ENCODE data around the gene GLRX2. TPM values are rescaled to one million over a fixed set of nuclear protein-coding genes. Genes with fewer than 3 reads are reported as not detected.
"Not testable (repeated sequence)": the region's sequence is repeated elsewhere in the genome, so short reads cannot be mapped to it uniquely, and the experiment has no call there.

The GLRX2 gene
- total RNA-seq, 1 donor from 2014 or later, result 29.0 TPM

- peaks cover 43% of the 10 kb centered on the region for H3K4me1 Mint-ChIP-seq (ENCODE audit: low read depth)
- intact Hi-C loops (cut with micrococcal nuclease), result loop anchor here (10.0 kb wide), 1 partner anchor 576 kb away; no protein-coding TSS in a partner anchor
- DNase-seq (ENCODE audit: low spot score), result no peak
- H3K4me3 Mint-ChIP-seq (ENCODE audit: low read depth), result peak overlapping the region; percentile 99
- H3K9me3 Mint-ChIP-seq, result no peaks in the 10 kb centered on the region
- H3K36me3 Mint-ChIP-seq (ENCODE audit: low read depth), result peaks cover 22% of the 10 kb centered on the region
- H3K27me3 Mint-ChIP-seq (ENCODE audit: low read depth), result peaks cover 10% of the 10 kb centered on the region
- H3K27ac Mint-ChIP-seq, result peak overlapping the region; percentile 93
Measured at GRCh38 chr1:193120604-193121166, 15.5 kb upstream of the GLRX2 start.

GRCh38 chr1:193118803-193119730 is 13.9 kb upstream of the GLRX2 start:
- no peak for DNase-seq (ENCODE audit: low spot score)
- intact Hi-C loops (cut with micrococcal nuclease), result no loop called here

GRCh38 chr1:193118194-193118593 is 13.0 kb upstream of the GLRX2 start:
- H3K27ac Mint-ChIP-seq, result no peak overlapping the region
- H3K4me3 Mint-ChIP-seq (ENCODE audit: low read depth), result no peak overlapping the region
- intact Hi-C loops (cut with micrococcal nuclease), result no loop called here
- H3K9me3 Mint-ChIP-seq, result no peaks in the 10 kb centered on the region
- no peak for DNase-seq (ENCODE audit: low spot score)
- peaks cover 22% of the 10 kb centered on the region for H3K4me1 Mint-ChIP-seq (ENCODE audit: low read depth)
- H3K36me3 Mint-ChIP-seq (ENCODE audit: low read depth), result peaks cover 6% of the 10 kb centered on the region
- H3K27me3 Mint-ChIP-seq (ENCODE audit: low read depth), result peaks cover 10% of the 10 kb centered on the region

More at GRCh38 chr1:193118803-193119730, 13.9 kb upstream of the GLRX2 start:
- Mint-ChIP-seq H3K36me3 (ENCODE audit: low read depth) (peaks cover 13% of the 10 kb centered on the region), H3K27me3 (ENCODE audit: low read depth) (peaks cover 10% of the 10 kb centered on the region), H3K9me3 (no peaks in the 10 kb centered on the region), H3K4me1 (ENCODE audit: low read depth) (peaks cover 30% of the 10 kb centered on the region), H3K4me3 (ENCODE audit: low read depth) (no peak overlapping the region), H3K27ac (no peak overlapping the region)

GRCh38 chr1:193117167-193117566 is 12.0 kb upstream of the GLRX2 start:
- H3K9me3 Mint-ChIP-seq; H3K4me3 Mint-ChIP-seq (ENCODE audit: low read depth); H3K27me3 Mint-ChIP-seq (ENCODE audit: low read depth); H3K36me3 Mint-ChIP-seq (ENCODE audit: low read depth); DNase-seq (ENCODE audit: low spot score); intact Hi-C loops (cut with micrococcal nuclease); H3K27ac Mint-ChIP-seq: not testable (repeated sequence)
- peaks cover 17% of the 10 kb centered on the region for H3K4me1 Mint-ChIP-seq (ENCODE audit: low read depth)

- no peak overlapping the region for H3K4me3 Mint-ChIP-seq (ENCODE audit: low read depth)
Measured at GRCh38 chr1:193115629-193116227, 10.5 kb upstream of the GLRX2 start.

GRCh38 chr1:193114485-193115095 is 9.4 kb upstream of the GLRX2 start:
- intact Hi-C loops (cut with micrococcal nuclease), result no loop called here
- Mint-ChIP-seq H3K27me3 (ENCODE audit: low read depth) (peaks cover 8% of the 10 kb centered on the region), H3K9me3 (no peaks in the 10 kb centered on the region), H3K36me3 (ENCODE audit: low read depth) (no peaks in the 10 kb centered on the region), H3K4me3 (ENCODE audit: low read depth) (no peak overlapping the region), H3K4me1 (ENCODE audit: low read depth) (peaks cover 10% of the 10 kb centered on the region), H3K27ac (no peak overlapping the region)
- DNase-seq (ENCODE audit: low spot score), result no peak

More at GRCh38 chr1:193115629-193116227, 10.5 kb upstream of the GLRX2 start:
- Mint-ChIP-seq H3K27ac (no peak overlapping the region), H3K9me3 (no peaks in the 10 kb centered on the region), H3K4me1 (ENCODE audit: low read depth) (peaks cover 10% of the 10 kb centered on the region), H3K27me3 (ENCODE audit: low read depth) (peaks cover 12% of the 10 kb centered on the region), H3K36me3 (ENCODE audit: low read depth) (no peaks in the 10 kb centered on the region)
- intact Hi-C loops (cut with micrococcal nuclease), result no loop called here
- no peak for DNase-seq (ENCODE audit: low spot score)

GRCh38 chr1:193113992-193114332 is 8.7 kb upstream of the GLRX2 start:
- Mint-ChIP-seq H3K27ac (no peak overlapping the region), H3K9me3 (no peaks in the 10 kb centered on the region), H3K27me3 (ENCODE audit: low read depth) (peaks cover 6% of the 10 kb centered on the region), H3K36me3 (ENCODE audit: low read depth) (no peaks in the 10 kb centered on the region), H3K4me1 (ENCODE audit: low read depth) (peaks cover 5% of the 10 kb centered on the region), H3K4me3 (ENCODE audit: low read depth) (no peak overlapping the region)
- intact Hi-C loops (cut with micrococcal nuclease), result no loop called here
- DNase-seq (ENCODE audit: low spot score), result no peak

GRCh38 chr1:193113258-193113991 is 8.2 kb upstream of the GLRX2 start:
- Mint-ChIP-seq H3K27ac (no peak overlapping the region), H3K9me3 (no peaks in the 10 kb centered on the region), H3K27me3 (ENCODE audit: low read depth) (peaks cover 10% of the 10 kb centered on the region), H3K36me3 (ENCODE audit: low read depth) (no peaks in the 10 kb centered on the region), H3K4me1 (ENCODE audit: low read depth) (no peaks in the 10 kb centered on the region), H3K4me3 (ENCODE audit: low read depth) (no peak overlapping the region)
- no peak for DNase-seq (ENCODE audit: low spot score)
- intact Hi-C loops (cut with micrococcal nuclease), result no loop called here

- Mint-ChIP-seq H3K9me3 (no peaks in the 10 kb centered on the region), H3K4me3 (ENCODE audit: low read depth) (no peak overlapping the region), H3K4me1 (ENCODE audit: low read depth) (no peaks in the 10 kb centered on the region), H3K27me3 (ENCODE audit: low read depth) (peaks cover 9% of the 10 kb centered on the region), H3K27ac (no peak overlapping the region), H3K36me3 (ENCODE audit: low read depth) (no peaks in the 10 kb centered on the region)
- intact Hi-C loops (cut with micrococcal nuclease), result no loop called here
- no peak for DNase-seq (ENCODE audit: low spot score)
Measured at GRCh38 chr1:193111641-193112090, 6.5 kb upstream of the GLRX2 start.

- H3K9me3 Mint-ChIP-seq, result no peaks in the 10 kb centered on the region
- H3K4me3 Mint-ChIP-seq (ENCODE audit: low read depth), result no peak overlapping the region
- H3K36me3 Mint-ChIP-seq (ENCODE audit: low read depth), result no peaks in the 10 kb centered on the region
- intact Hi-C loops (cut with micrococcal nuclease), result no loop called here
- no peak overlapping the region for H3K27ac Mint-ChIP-seq
- peaks cover 7% of the 10 kb centered on the region for H3K27me3 Mint-ChIP-seq (ENCODE audit: low read depth)
- no peaks in the 10 kb centered on the region for H3K4me1 Mint-ChIP-seq (ENCODE audit: low read depth)
- DNase-seq (ENCODE audit: low spot score), result no peak
Measured at GRCh38 chr1:193110864-193111263, 5.7 kb upstream of the GLRX2 start.

GRCh38 chr1:193110246-193110645 is 5.0 kb upstream of the GLRX2 start:
- Mint-ChIP-seq H3K36me3 (ENCODE audit: low read depth) (no peaks in the 10 kb centered on the region), H3K27ac (no peak overlapping the region), H3K4me1 (ENCODE audit: low read depth) (peaks cover 4% of the 10 kb centered on the region), H3K9me3 (no peaks in the 10 kb centered on the region), H3K4me3 (ENCODE audit: low read depth) (no peak overlapping the region), H3K27me3 (ENCODE audit: low read depth) (peaks cover 7% of the 10 kb centered on the region)
- DNase-seq (ENCODE audit: low spot score), result no peak
- intact Hi-C loops (cut with micrococcal nuclease), result no loop called here

GRCh38 chr1:193109619-193110018 is 4.4 kb upstream of the GLRX2 start:
- no peak overlapping the region for H3K4me3 Mint-ChIP-seq (ENCODE audit: low read depth)
- intact Hi-C loops (cut with micrococcal nuclease), result loop anchor here (5.0 kb wide), 1 partner anchor 302 kb away; the partner anchor contains the start of gene RGS2
- H3K36me3 Mint-ChIP-seq (ENCODE audit: low read depth), result no peaks in the 10 kb centered on the region
- peaks cover 7% of the 10 kb centered on the region for H3K27me3 Mint-ChIP-seq (ENCODE audit: low read depth)
- no peaks in the 10 kb centered on the region for H3K9me3 Mint-ChIP-seq
- peaks cover 4% of the 10 kb centered on the region for H3K4me1 Mint-ChIP-seq (ENCODE audit: low read depth)
- no peak for DNase-seq (ENCODE audit: low spot score)
- H3K27ac Mint-ChIP-seq, result no peak overlapping the region
